B cell (primary cell): ENCODE data around the gene KIF11.
A peak's percentile ranks its signal among the peaks of the same experiment; 100 is the strongest.

ENCODE experiments used
- CTCF ChIP-seq: fragments of 200-600 bp; IDR thresholded peaks from one replicate; pipeline ENCODE4 v1.8.0; 2022; ENCODE audit warnings: antibody characterized with exemption, mild to moderate bottlenecking
- EZH2 ChIP-seq: IDR thresholded peaks from 2 replicates; pipeline ENCODE4 v1.6.1; 2012; ENCODE audit warnings: borderline replicate concordance, low read depth, mild to moderate bottlenecking, moderate library complexity, low read length; ENCODE audit not compliant: insufficient read depth, poor library complexity, severe bottlenecking

GRCh38 chr10:92688927-92689662, 96.2 kb downstream of the KIF11 start:
- peak; percentile 34 for TF ChIP-seq CTCF
- no peak for TF ChIP-seq EZH2
